ENCODE results near the gene CASP8AP2. TPM values are rescaled to one million over a fixed set of nuclear protein-coding genes. Genes with fewer than 3 reads are reported as not detected.
"Not testable (repeated sequence)": the region's sequence is repeated elsewhere in the genome, so short reads cannot be mapped to it uniquely, and the experiment has no call there.

Gene CASP8AP2
- total RNA-seq, 1 donor from 2014 or later = 18.8 TPM

GRCh38 chr6:89888871-89889270 is 59.2 kb downstream of the CASP8AP2 start:
- no peak for DNase-seq

GRCh38 chr6:89890845-89891528 is 61.3 kb downstream of the CASP8AP2 start:
- DNase-seq = not testable (repeated sequence)

GRCh38 chr6:89892577-89892976 is 62.9 kb downstream of the CASP8AP2 start:
- not testable (repeated sequence) for DNase-seq

GRCh38 chr6:89894169-89894568 is 64.5 kb downstream of the CASP8AP2 start, which contains the start of gene GJA10:
TSS of gene GJA10 (plus strand) at chr6:89894469. CDS start at chr6:89894469, 0 bp downstream.
- no peak for DNase-seq

GRCh38 chr6:89895276-89895874 is 65.7 kb downstream of the CASP8AP2 start:
- DNase-seq = no peak

- DNase-seq = not testable (repeated sequence)
Observed at GRCh38 chr6:89910001-89910901, 80.6 kb downstream of the CASP8AP2 start.

GRCh38 chr6:89910902-89911240 is 81.2 kb downstream of the CASP8AP2 start:
- DNase-seq = no peak

GRCh38 chr6:89916136-89916920 is 86.6 kb downstream of the CASP8AP2 start:
- no peak for DNase-seq

GRCh38 chr6:89917216-89917615 is 87.5 kb downstream of the CASP8AP2 start:
- DNase-seq = no peak

GRCh38 chr6:89917801-89918366 is 88.2 kb downstream of the CASP8AP2 start:
- DNase-seq = no peak

Small RNA genes lying within 50 kb of the gene (small RNA-seq; reads per million reads assigned to genes)
- gene DNAJC19P6 (ENCODE audit: low replicate concordance) (not detected), gene RF00019 (ENCODE audit: low replicate concordance) (not detected)

Other genes with a start within 250 kb of the CASP8AP2 start
- gene LYRM2, start 191.1 kb upstream of the CASP8AP2 start, total RNA-seq = 15.1 TPM
- 32.3 TPM for gene MDN1, start 10.1 kb upstream of the CASP8AP2 start, total RNA-seq
- gene GJA10, start 64.6 kb downstream of the CASP8AP2 start, total RNA-seq = not detected

Measured in skin of body (tissue), 3 donors.